Neural cell (in vitro differentiated cells): ENCODE data around the gene SLC9C1. TPM values are rescaled to one million over a fixed set of nuclear protein-coding genes. Genes with fewer than 3 reads are reported as not detected.

ENCODE experiments used
- H2AFZ ChIP-seq: fragments of 200-600, 300-800 bp; sonication (generic), shearing (Covaris generic); 2 replicates; pipeline ENCODE4 v1.6.0; 2014; ENCODE audit warnings: low read depth, mild to moderate bottlenecking, antibody characterized with exemption, low read length, moderate library complexity
- H3F3A ChIP-seq: fragments of 200-600 bp; shearing (Covaris generic); 2 replicates; pipeline ENCODE4 v1.6.1; 2016; ENCODE audit warnings: mild to moderate bottlenecking, moderate library complexity, mixed read lengths, antibody characterized with exemption, low read length; ENCODE audit not compliant: insufficient read depth, poor library complexity, severe bottlenecking
- H3K27ac ChIP-seq: fragments of 200-600, 300-800 bp; sonication (generic), shearing (Covaris generic); 2 replicates; pipeline ENCODE4 v1.5.1; 2014; ENCODE audit warnings: mild to moderate bottlenecking, low read length, moderate library complexity
- H3K27me3 ChIP-seq: fragments of 300-800, 200-600 bp; sonication (generic), shearing (Covaris generic); 2 replicates; pipeline ENCODE4 v1.6.0; 2014; ENCODE audit warnings: mild to moderate bottlenecking, low read depth, low read length, moderate library complexity; ENCODE audit not compliant: insufficient read depth
- H3K36me3 ChIP-seq: fragments of 300-800, 200-600 bp; sonication (generic), shearing (Covaris generic); 2 replicates; pipeline ENCODE4 v1.5.1; 2014; ENCODE audit warnings: mild to moderate bottlenecking, antibody characterized with exemption, low read length, moderate library complexity; ENCODE audit not compliant: insufficient read depth
- H3K4me2 ChIP-seq: fragments of 300-800, 200-600 bp; sonication (generic), shearing (Covaris generic); 2 replicates; pipeline ENCODE4 v1.6.0; 2014; ENCODE audit warnings: mild to moderate bottlenecking, low read length
- H3K4me3 ChIP-seq: fragments of 300-800, 200-600 bp; sonication (generic), shearing (Covaris generic); 2 replicates; pipeline ENCODE4 v1.5.1; 2014; ENCODE audit warnings: mild to moderate bottlenecking, low read length, moderate library complexity
- H3K79me2 ChIP-seq: fragments of 200-600 bp; shearing (Covaris generic); replicated peaks from 2 replicates; pipeline ENCODE4 v1.6.0; 2014; ENCODE audit warnings: mild to moderate bottlenecking, low read length, moderate library complexity; ENCODE audit not compliant: insufficient read depth
- H3K9ac ChIP-seq: fragments of 300-800, 200-600 bp; sonication (generic), shearing (Covaris generic); 2 replicates; pipeline ENCODE4 v1.6.1; 2016; ENCODE audit warnings: mild to moderate bottlenecking, low read length, mixed read lengths
- H3K9me2 ChIP-seq: fragments of 200-600 bp; shearing (Covaris generic); 2 replicates; pipeline ENCODE4 v1.6.1; 2016; ENCODE audit warnings: mild to moderate bottlenecking, low read length, mixed read lengths; ENCODE audit not compliant: insufficient read depth
- H3K9me3 ChIP-seq: fragments of 200-600, 300-800 bp; sonication (generic), shearing (Covaris generic); 2 replicates; pipeline ENCODE4 v1.6.1; 2016; ENCODE audit warnings: mild to moderate bottlenecking, mixed run types, low read length, moderate library complexity, mixed read lengths
- H4K20me1 ChIP-seq: fragments of 200-600 bp; shearing (Covaris generic); 2 replicates; pipeline ENCODE4 v1.6.1; 2016; ENCODE audit warnings: mild to moderate bottlenecking, mixed run types; ENCODE audit not compliant: insufficient read depth
- EP300 ChIP-seq: fragments of 450-650 bp; conservative IDR thresholded peaks from 2 replicates; pipeline ENCODE4 v1.6.1; 2014; ENCODE audit warnings: antibody characterized with exemption, mild to moderate bottlenecking, moderate library complexity; ENCODE audit not compliant: poor library complexity, severe bottlenecking
- EZH2 ChIP-seq: fragments of 200-600, 300-800 bp; shearing (Covaris generic), sonication (generic); IDR thresholded peaks from 2 replicates; pipeline ENCODE4 v1.6.1; 2014; ENCODE audit warnings: antibody characterized with exemption, low read length, borderline replicate concordance, mild to moderate bottlenecking; ENCODE audit not compliant: insufficient read depth, poor library complexity, severe bottlenecking
- MXI1 ChIP-seq: fragments of 450-650 bp; conservative IDR thresholded peaks from 2 replicates; pipeline ENCODE4 v1.6.1; 2014; ENCODE audit warnings: antibody characterized with exemption, mild to moderate bottlenecking; ENCODE audit not compliant: poor library complexity, severe bottlenecking
- POLR2AphosphoS5 ChIP-seq: IDR thresholded peaks from 2 replicates; pipeline ENCODE4 v1.6.1; 2012
- RAD21 ChIP-seq: fragments of 450-650 bp; conservative IDR thresholded peaks from 2 replicates; pipeline ENCODE4 v1.6.1; 2014; ENCODE audit warnings: antibody characterized with exemption, mild to moderate bottlenecking, moderate library complexity
- SMC3 ChIP-seq: fragments of 450-650 bp; conservative IDR thresholded peaks from 2 replicates; pipeline ENCODE4 v1.6.1; 2014; ENCODE audit warnings: antibody characterized with exemption, mild to moderate bottlenecking, moderate library complexity; ENCODE audit not compliant: poor library complexity
- TAF1 ChIP-seq: IDR thresholded peaks from 2 replicates; pipeline ENCODE4 v1.6.1; 2012; ENCODE audit warnings: low read depth
- polyA plus RNA-seq: library from polyadenylated mRNA; depleted of rRNA; stranded (reverse); fragments of >200 nt; gene quantifications from 2 replicates; pipeline ENCODE4 v1.2.3, GENCODE V29; 2014
- TF ChIP-seq, protein P1 (sequence below): fragments of 450-650 bp; IDR thresholded peaks from 2 replicates; pipeline ENCODE4 v1.5.1; 2014; ENCODE audit warnings: antibody characterized with exemption, mild to moderate bottlenecking, moderate library complexity; ENCODE audit not compliant: poor library complexity, severe bottlenecking
- TF ChIP-seq, protein P2 (sequence below): IDR thresholded peaks from 2 replicates; pipeline ENCODE4 v1.6.1; 2012; ENCODE audit warnings: borderline replicate concordance

Gene SLC9C1
- polyA plus RNA-seq, 1 donor from 2014 or later = not detected

DNA sequence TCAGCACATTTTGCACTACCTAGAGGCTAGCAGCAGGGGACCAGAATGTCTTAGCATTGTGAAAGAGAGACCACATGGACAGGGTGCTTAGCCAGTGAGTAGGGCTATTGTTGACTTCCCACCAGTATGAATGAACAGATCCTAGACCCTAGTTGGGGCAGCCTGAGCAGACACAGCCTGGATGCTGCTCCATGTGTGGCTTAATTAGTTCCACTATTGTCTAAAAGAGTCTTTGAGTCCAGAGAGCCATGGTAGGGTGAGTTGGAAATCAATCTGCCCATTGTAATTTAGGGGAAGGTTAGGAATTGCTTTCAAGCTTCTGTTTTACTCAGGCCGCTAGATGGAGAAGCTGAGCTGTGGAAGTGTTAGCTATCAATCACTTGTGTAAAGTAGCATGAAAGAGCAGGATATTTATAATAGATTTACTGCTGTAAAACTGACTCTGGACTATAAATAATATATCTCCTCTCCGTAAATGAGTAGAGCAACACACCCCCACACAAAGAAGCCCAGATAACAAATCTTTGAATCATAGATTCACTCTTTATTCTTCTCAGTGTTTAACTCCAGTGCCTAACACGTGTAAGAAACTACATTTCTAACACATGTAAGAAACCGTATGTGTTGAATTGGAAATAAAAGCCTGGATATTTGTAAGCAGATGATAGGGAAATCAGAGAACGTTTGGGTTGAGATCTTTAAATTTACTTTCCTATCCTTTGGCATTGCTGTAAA, 156.9 kb downstream of the SLC9C1 start:
- Histone ChIP-seq H3F3A (no peaks in the 10 kb centered on the region), H4K20me1 (no peaks in the 10 kb centered on the region), H3K36me3 (no peaks in the 10 kb centered on the region), H2AFZ (peak overlapping the region; percentile 2), H3K9me3 (no peaks in the 10 kb centered on the region), H3K27me3 (no peaks in the 10 kb centered on the region), H3K9ac (no peak overlapping the region), H3K27ac (no peak overlapping the region), H3K4me2 (no peak overlapping the region), H3K79me2 (no peaks in the 10 kb centered on the region), H3K9me2 (no peaks in the 10 kb centered on the region), H3K4me3 (no peak overlapping the region)
- TF ChIP-seq RAD21 = peak; percentile 85
- TF ChIP-seq EZH2 = no peak
- peak; percentile 83 for TF ChIP-seq SMC3
- TF ChIP-seq, protein P1, sequence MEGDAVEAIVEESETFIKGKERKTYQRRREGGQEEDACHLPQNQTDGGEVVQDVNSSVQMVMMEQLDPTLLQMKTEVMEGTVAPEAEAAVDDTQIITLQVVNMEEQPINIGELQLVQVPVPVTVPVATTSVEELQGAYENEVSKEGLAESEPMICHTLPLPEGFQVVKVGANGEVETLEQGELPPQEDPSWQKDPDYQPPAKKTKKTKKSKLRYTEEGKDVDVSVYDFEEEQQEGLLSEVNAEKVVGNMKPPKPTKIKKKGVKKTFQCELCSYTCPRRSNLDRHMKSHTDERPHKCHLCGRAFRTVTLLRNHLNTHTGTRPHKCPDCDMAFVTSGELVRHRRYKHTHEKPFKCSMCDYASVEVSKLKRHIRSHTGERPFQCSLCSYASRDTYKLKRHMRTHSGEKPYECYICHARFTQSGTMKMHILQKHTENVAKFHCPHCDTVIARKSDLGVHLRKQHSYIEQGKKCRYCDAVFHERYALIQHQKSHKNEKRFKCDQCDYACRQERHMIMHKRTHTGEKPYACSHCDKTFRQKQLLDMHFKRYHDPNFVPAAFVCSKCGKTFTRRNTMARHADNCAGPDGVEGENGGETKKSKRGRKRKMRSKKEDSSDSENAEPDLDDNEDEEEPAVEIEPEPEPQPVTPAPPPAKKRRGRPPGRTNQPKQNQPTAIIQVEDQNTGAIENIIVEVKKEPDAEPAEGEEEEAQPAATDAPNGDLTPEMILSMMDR = peak; percentile 87

DNA sequence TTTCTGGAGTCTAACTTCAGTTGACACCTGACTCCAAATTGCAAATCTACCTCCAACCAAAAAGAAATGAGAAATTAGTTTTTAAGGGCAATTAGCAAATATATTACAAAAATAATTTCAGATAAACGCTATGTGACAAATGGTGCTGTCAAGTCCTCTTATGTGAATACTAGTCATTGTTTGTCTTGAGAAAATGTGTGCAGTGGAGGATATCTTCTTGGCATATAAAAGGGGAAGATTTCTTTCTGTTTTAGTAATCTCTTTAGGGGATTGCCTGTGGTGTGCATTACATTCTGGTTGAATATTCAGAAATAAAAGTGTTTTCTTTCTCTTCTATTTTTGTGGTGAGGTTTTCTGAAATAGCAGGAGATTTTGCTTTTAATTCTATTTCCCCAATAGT, 158.0 kb downstream of the SLC9C1 start:
- H2AFZ ChIP-seq = no peak overlapping the region
- H3K79me2 ChIP-seq = no peaks in the 10 kb centered on the region
- no peaks in the 10 kb centered on the region for H3K9me3 ChIP-seq
- TF ChIP-seq SMC3 = no peak
- TF ChIP-seq, protein P1 = no peak
- TF ChIP-seq EZH2 = no peak
- TF ChIP-seq MXI1 = no peak
- TF ChIP-seq RAD21 = no peak
- TF ChIP-seq, protein P2, sequence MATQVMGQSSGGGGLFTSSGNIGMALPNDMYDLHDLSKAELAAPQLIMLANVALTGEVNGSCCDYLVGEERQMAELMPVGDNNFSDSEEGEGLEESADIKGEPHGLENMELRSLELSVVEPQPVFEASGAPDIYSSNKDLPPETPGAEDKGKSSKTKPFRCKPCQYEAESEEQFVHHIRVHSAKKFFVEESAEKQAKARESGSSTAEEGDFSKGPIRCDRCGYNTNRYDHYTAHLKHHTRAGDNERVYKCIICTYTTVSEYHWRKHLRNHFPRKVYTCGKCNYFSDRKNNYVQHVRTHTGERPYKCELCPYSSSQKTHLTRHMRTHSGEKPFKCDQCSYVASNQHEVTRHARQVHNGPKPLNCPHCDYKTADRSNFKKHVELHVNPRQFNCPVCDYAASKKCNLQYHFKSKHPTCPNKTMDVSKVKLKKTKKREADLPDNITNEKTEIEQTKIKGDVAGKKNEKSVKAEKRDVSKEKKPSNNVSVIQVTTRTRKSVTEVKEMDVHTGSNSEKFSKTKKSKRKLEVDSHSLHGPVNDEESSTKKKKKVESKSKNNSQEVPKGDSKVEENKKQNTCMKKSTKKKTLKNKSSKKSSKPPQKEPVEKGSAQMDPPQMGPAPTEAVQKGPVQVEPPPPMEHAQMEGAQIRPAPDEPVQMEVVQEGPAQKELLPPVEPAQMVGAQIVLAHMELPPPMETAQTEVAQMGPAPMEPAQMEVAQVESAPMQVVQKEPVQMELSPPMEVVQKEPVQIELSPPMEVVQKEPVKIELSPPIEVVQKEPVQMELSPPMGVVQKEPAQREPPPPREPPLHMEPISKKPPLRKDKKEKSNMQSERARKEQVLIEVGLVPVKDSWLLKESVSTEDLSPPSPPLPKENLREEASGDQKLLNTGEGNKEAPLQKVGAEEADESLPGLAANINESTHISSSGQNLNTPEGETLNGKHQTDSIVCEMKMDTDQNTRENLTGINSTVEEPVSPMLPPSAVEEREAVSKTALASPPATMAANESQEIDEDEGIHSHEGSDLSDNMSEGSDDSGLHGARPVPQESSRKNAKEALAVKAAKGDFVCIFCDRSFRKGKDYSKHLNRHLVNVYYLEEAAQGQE = no peak
- TF ChIP-seq POLR2AphosphoS5 = no peak
- no peak for TF ChIP-seq EP300
- no peak for TF ChIP-seq TAF1
- H3K4me2 ChIP-seq = no peak overlapping the region
- H4K20me1 ChIP-seq = no peaks in the 10 kb centered on the region
- H3K9ac ChIP-seq = no peak overlapping the region
- H3F3A ChIP-seq = no peaks in the 10 kb centered on the region
- H3K9me2 ChIP-seq = no peaks in the 10 kb centered on the region
- no peaks in the 10 kb centered on the region for H3K27me3 ChIP-seq
- no peaks in the 10 kb centered on the region for H3K36me3 ChIP-seq
- no peak overlapping the region for H3K27ac ChIP-seq
- H3K4me3 ChIP-seq = no peak overlapping the region
